MM.1S (cell line): ENCODE results near the gene KRT39.

ENCODE experiments used
- CTCF ChIP-seq: fragments of 300-600 bp; sonication (generic); IDR thresholded peaks from 2 replicates; pipeline ENCODE4 v1.5.1; 2016; ENCODE audit warnings: antibody characterized with exemption, low read length, mixed read lengths
- EZH2 ChIP-seq: fragments of 300-600 bp; sonication (generic); optimal IDR thresholded peaks from 2 replicates; pipeline ENCODE3; 2017; ENCODE audit warnings: low read depth, mild to moderate bottlenecking, antibody characterized with exemption, low read length, mixed read lengths

GRCh38 chr17:40940266-40940665 lies 26.5 kb downstream of the KRT39 start:
- no peak for TF ChIP-seq CTCF
- TF ChIP-seq EZH2, result no peak
